Activated T-cell treated with anti-CD3 and anti-CD28 coated beads, Interleukin-2, amount 50 U/mL, for 72 hours (primary cell): ENCODE data around the gene HID1. TPM values are rescaled to one million over a fixed set of nuclear protein-coding genes. Genes with fewer than 3 reads are reported as not detected.
"Not testable (repeated sequence)": the region's sequence is repeated elsewhere in the genome, so short reads cannot be mapped to it uniquely, and the experiment has no call there.

ENCODE experiments used
- ATAC-seq, 2 donors: fragments of 150-1000 bp; cut with Tn5 transposase; replicated peaks in 1 of 2; 2 replicates each; pipeline ENCODE4 v1.10.0; 2021; ENCODE audit warnings: moderate library complexity in 2 of 2, mild to moderate bottlenecking in 1 of 2
- DNase-seq, 2 donors: peaks; one replicate each; pipeline ENCODE4 v3.0.0; 2021 to 2022; ENCODE audit warnings: mixed read lengths in 1 of 2
- H3K27ac Mint-ChIP-seq: one replicate; pipeline ENCODE4 v1.8.0; 2022; ENCODE audit warnings: mild to moderate bottlenecking, moderate library complexity, mixed read lengths
- H3K27me3 Mint-ChIP-seq: one replicate; pipeline ENCODE4 v1.8.0; 2022; ENCODE audit warnings: low read depth, mixed read lengths
- H3K36me3 Mint-ChIP-seq, 2 donors: one replicate each; pipeline ENCODE4 v1.8.0; 2022; ENCODE audit warnings: mixed read lengths in 2 of 2, mild to moderate bottlenecking in 1 of 2; ENCODE audit not compliant: insufficient read depth in 2 of 2
- H3K4me1 Mint-ChIP-seq: one replicate; pipeline ENCODE4 v1.8.0; 2022; ENCODE audit warnings: low read depth, mixed read lengths
- H3K4me3 Mint-ChIP-seq, 2 donors: one replicate each; pipeline ENCODE4 v1.8.0; 2022; ENCODE audit warnings: mild to moderate bottlenecking in 2 of 2, mixed read lengths in 2 of 2, moderate library complexity in 2 of 2
- H3K9me3 Mint-ChIP-seq, 2 donors: one replicate each; pipeline ENCODE4 v1.8.0; 2022; ENCODE audit warnings: mixed read lengths in 2 of 2
- total RNA-seq, 2 donors: library from RNA; stranded (reverse); gene quantifications; one replicate each; pipeline ENCODE4 v1.2.3, GENCODE V29; 2022

Gene HID1
- total RNA-seq, 2 donors from 2014 or later: 7.3 to 7.4 TPM

DNA sequence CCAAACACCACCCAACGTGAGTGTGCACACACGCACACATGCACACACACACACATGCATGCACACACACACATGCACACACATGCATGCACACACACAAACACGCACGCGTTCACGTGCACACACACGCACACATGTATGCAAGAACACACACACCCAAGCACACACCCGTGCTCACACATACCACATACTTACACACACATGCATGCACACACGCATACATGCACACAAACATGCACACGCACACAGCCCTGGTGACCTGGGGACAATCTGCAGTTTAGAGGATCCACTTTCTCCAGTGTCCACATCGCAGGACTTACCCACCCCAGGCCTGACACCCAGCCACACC is 55.7 kb downstream of the HID1 start:
- Mint-ChIP-seq H3K4me3 (no peak overlapping the region), H3K27me3 (peaks cover 18% of the 10 kb centered on the region), H3K27ac (no peak overlapping the region), H3K4me1 (no peaks in the 10 kb centered on the region), H3K36me3 (no peaks in the 10 kb centered on the region), H3K9me3 (peaks cover 0 to 2% of the 10 kb centered on the region in 2 donors)
- DNase-seq (no peak), ATAC-seq (no peak)

DNA sequence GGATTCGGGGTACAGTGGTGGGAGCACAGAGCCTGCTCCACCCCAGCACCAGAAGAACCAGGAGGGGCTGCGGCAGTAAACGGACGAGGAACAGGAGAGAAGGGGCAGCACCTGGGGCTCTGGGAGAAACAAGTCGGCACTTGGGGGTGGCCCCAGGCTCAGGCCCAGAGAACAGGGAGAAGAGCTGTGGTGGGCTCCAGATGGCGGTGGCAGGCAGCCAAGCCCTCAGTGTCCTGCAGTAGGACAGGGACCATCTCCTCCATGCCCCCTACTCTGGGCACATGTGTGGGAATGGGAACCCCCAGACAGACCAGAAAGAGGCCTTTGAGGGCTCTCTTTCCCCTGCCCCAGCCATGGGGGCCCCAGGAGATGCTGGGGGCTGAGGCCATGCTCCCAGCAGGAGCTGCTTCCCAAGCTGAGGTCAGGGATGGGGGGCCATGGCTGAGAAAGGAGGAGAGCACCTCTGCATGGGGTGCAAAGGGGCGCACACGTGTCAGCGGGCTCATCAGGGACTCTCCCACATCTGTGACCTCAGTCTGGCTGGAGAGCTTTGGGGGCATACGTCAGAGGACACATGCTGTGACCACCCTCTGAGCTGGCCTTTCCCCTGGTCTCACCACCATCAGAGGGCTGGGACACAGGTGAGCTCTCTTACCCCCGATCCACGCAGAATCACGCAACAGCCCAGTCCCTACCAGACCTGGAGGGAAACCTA is 56.3 kb downstream of the HID1 start:
- Mint-ChIP-seq H3K36me3 (no peaks in the 10 kb centered on the region), H3K4me3 (no peak overlapping the region), H3K27ac (no peak overlapping the region), H3K4me1 (no peaks in the 10 kb centered on the region), H3K9me3 (peaks cover 0 to 2% of the 10 kb centered on the region in 2 donors), H3K27me3 (peaks cover 18% of the 10 kb centered on the region)
- DNase-seq: no peak
- ATAC-seq: no peak

DNA sequence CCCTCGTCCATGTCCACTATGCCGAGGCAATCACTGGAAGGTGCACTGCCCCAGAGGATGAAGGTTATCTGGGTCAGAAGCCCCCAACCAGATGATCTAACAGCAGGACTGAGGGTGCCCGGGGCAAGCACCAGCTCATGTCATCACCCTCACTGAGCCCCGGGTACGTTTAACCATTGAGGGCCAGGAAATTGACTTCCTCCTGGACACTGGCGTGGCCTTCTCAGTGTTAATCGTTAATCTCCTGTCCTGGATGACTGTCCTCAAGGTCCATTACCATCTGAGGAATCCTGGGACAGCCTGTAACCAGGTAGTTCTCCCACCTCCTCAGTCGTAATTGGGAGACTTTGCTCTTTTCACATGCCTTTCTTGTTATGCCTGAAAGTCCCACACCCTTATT is 61.1 kb downstream of the HID1 start:
- H3K27ac Mint-ChIP-seq, H3K9me3 Mint-ChIP-seq, H3K4me1 Mint-ChIP-seq, ATAC-seq, DNase-seq, H3K4me3 Mint-ChIP-seq, H3K36me3 Mint-ChIP-seq: not testable (repeated sequence)
- H3K27me3 Mint-ChIP-seq: peaks cover 21% of the 10 kb centered on the region

DNA sequence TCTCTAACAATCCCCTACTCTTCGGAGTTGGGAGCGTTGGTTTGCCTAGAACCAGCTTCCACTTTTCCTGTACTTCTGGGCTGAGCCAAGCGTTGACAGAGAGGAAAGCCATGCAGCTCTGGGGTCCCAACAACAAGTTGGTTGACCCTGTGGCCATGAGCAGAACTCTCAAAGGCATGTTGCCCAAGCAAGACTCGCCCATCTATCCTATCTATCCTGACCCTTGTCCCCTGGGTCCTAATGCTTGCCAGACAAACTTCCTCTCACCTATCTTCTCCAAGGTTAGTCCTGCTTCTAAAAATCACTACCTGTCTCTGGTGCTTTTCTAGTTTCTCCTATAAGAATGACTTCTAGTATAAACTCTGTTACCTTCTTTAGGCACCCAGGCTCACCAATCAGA is 63.5 kb downstream of the HID1 start:
- H3K27ac Mint-ChIP-seq, H3K4me1 Mint-ChIP-seq, DNase-seq, H3K9me3 Mint-ChIP-seq, H3K4me3 Mint-ChIP-seq, ATAC-seq, H3K36me3 Mint-ChIP-seq: not testable (repeated sequence)
- H3K27me3 Mint-ChIP-seq: peaks cover 16% of the 10 kb centered on the region

DNA sequence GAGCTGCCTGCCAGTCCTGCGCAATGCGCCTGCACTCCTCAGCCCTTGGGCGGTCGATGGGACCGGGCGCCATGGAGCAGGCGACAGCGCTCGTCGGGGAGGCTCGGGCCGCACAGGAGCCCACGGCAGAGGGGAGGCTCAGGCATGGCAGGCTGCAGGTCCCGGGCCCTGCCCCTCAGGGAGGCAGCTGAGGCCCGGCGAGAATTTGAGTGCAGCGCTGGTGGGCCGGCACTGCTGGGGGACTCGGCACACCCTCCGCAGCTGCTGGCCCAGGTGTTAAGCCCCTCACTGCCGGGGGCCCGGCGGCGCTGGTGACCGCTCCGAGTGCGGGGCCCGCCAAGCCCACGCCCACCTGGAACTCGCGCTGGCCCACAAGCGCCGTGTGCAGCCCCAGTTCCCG is 65.5 kb downstream of the HID1 start:
- Mint-ChIP-seq H3K27ac (no peak overlapping the region), H3K4me3 (no peak overlapping the region)
- ATAC-seq: no peak

DNA sequence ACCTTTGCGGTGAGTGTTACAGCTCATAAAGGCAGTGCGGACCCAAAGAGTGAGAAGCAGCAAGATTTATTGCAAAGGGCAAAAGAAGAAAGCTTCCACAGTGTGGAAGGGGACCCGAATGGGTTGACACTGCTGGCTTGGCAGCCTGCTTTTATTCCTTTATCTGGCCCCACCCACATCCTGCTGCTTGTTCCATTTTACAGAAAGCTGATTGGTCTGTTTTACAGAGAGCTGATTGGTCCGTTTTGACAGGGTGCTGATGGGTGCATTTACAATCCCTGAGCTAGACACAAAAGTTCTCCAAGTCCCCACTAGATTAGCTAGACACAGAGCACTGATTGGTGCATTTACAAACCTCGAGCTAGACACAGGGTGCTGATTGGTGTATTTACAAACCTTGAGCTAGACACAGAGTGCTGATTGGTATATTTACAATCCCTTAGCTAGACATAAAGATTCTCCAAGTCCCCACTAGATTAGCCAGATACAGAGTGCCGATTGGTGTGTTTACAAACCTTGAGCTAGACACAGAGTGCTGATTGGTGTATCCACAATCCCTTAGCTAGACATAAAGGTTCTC is 66.3 kb downstream of the HID1 start:
- not testable (repeated sequence) for H3K36me3 Mint-ChIP-seq, DNase-seq, H3K27ac Mint-ChIP-seq, ATAC-seq, H3K9me3 Mint-ChIP-seq, H3K4me3 Mint-ChIP-seq, H3K4me1 Mint-ChIP-seq
- peaks cover 19% of the 10 kb centered on the region for H3K27me3 Mint-ChIP-seq

More for the DNA sequence above, 65.5 kb downstream of the HID1 start:
- no peaks in the 10 kb centered on the region for H3K36me3 Mint-ChIP-seq
- peaks cover 19% of the 10 kb centered on the region for H3K27me3 Mint-ChIP-seq
- no peaks in the 10 kb centered on the region for H3K4me1 Mint-ChIP-seq
- H3K9me3 Mint-ChIP-seq: no peaks in the 10 kb centered on the region
- DNase-seq: no peak

- H3K27me3 Mint-ChIP-seq: peaks cover 19% of the 10 kb centered on the region
- H3K4me3 Mint-ChIP-seq: no peak overlapping the region
- no peaks in the 10 kb centered on the region for H3K36me3 Mint-ChIP-seq
- no peaks in the 10 kb centered on the region for H3K9me3 Mint-ChIP-seq
- peak; percentile 25 to 29 for DNase-seq
- no peaks in the 10 kb centered on the region for H3K4me1 Mint-ChIP-seq
- H3K27ac Mint-ChIP-seq: no peak overlapping the region
- peak; percentile 76 to 94 for ATAC-seq
Observed at GRCh38 chr17:74904687-74905409, 67.7 kb downstream of the HID1 start.

DNA sequence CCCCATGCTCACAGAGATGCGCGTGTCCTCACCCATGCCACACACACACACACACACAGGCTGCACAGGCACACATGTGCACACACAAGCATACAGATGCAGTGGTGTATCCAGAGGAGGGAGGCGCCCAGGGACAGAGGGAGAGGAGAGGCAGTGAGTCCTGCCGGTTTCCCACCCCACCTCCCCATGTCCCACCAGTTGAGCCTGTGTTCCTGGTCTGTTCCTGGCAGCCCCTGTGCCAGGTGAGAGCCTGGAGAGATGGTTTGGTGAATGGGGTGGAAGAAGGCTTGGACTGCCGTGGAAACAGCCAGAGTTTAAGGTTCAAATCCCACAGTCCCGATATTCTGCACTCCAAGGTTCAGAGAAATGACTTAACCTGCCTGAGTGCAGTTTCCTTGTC is 68.9 kb downstream of the HID1 start:
- Mint-ChIP-seq H3K27ac (no peak overlapping the region), H3K4me3 (no peak overlapping the region), H3K9me3 (no peaks in the 10 kb centered on the region), H3K4me1 (no peaks in the 10 kb centered on the region), H3K36me3 (no peaks in the 10 kb centered on the region), H3K27me3 (peaks cover 7% of the 10 kb centered on the region)
- ATAC-seq (no peak), DNase-seq (no peak)

GRCh38 chr17:74903034-74903433 is 69.5 kb downstream of the HID1 start:
- H3K4me1 Mint-ChIP-seq: no peaks in the 10 kb centered on the region
- H3K27me3 Mint-ChIP-seq: peaks cover 6% of the 10 kb centered on the region
- H3K36me3 Mint-ChIP-seq: no peaks in the 10 kb centered on the region
- H3K4me3 Mint-ChIP-seq: no peak overlapping the region
- no peaks in the 10 kb centered on the region for H3K9me3 Mint-ChIP-seq
- H3K27ac Mint-ChIP-seq: no peak overlapping the region
- no peak for DNase-seq
- ATAC-seq: no peak

GRCh38 chr17:74901353-74902135 is 71.0 kb downstream of the HID1 start:
- Mint-ChIP-seq H3K27ac (no peak overlapping the region), H3K4me3 (no peak overlapping the region), H3K9me3 (no peaks in the 10 kb centered on the region), H3K27me3 (peaks cover 8% of the 10 kb centered on the region), H3K36me3 (no peaks in the 10 kb centered on the region), H3K4me1 (no peaks in the 10 kb centered on the region)
- DNase-seq (no peak), ATAC-seq (no peak)

Other genes starting within 250 kb of the HID1 start
- 10 to 100 TPM; 13.6 to 18.1 TPM for gene RAB37, start 235.5 kb downstream of the HID1 start, total RNA-seq
- gene NHERF1, start 224.1 kb downstream of the HID1 start, total RNA-seq: 10 to 100 TPM; 78.8 to 81.2 TPM
- gene NAT9, start 196.4 kb downstream of the HID1 start, total RNA-seq: 10 to 100 TPM; 49.7 to 58.4 TPM
- gene GRIN2C, start 112.9 kb downstream of the HID1 start, total RNA-seq: under 1 TPM; 0.14 to 0.37 TPM
- 10 to 100 TPM; 44.3 to 79.7 TPM for gene FDXR, start 99.8 kb downstream of the HID1 start, total RNA-seq
- gene FADS6, start 79.1 kb downstream of the HID1 start, total RNA-seq: not detected
- not detected for gene USH1G, start 49.5 kb downstream of the HID1 start, total RNA-seq
- gene OTOP2, start 48.5 kb downstream of the HID1 start, total RNA-seq: not detected
- gene OTOP3, start 36.9 kb downstream of the HID1 start, total RNA-seq: not detected
- under 1 TPM; 0.56 to 0.72 TPM for gene CDR2L, start 14.9 kb upstream of the HID1 start, total RNA-seq
- 10 to 100 TPM; 39.1 to 50.6 TPM for gene MRPL58, start 39.9 kb upstream of the HID1 start, total RNA-seq
- gene ATP5PD, start 74.2 kb upstream of the HID1 start, total RNA-seq: 100 to 1,000 TPM; 125 to 147 TPM
- gene KCTD2, start 74.5 kb upstream of the HID1 start, total RNA-seq: 10 to 100 TPM; 21.4 to 24.1 TPM
- 1 to 10 TPM; 7.5 to 9.8 TPM for gene SLC16A5, start 115.2 kb upstream of the HID1 start, total RNA-seq
- gene ARMC7, start 137.2 kb upstream of the HID1 start, total RNA-seq: 10 to 100 TPM; 10.6 to 12.9 TPM
- gene NT5C, start 159.0 kb upstream of the HID1 start, total RNA-seq: 10 to 100 TPM; 56.5 to 65.9 TPM
- 100 to 1,000 TPM; 162 to 188 TPM for gene JPT1, start 181.8 kb upstream of the HID1 start, total RNA-seq
- 100 to 1,000 TPM; 361 to 368 TPM for gene SUMO2, start 210.2 kb upstream of the HID1 start, total RNA-seq
- gene NUP85, start 232.9 kb upstream of the HID1 start, total RNA-seq: 100 to 1,000 TPM in 1 of 2 donors, 10 to 100 TPM in 1; 88.3 to 114 TPM